K562 (cell line): ENCODE results near the gene PLCD1.

Experiments used
- ARNT ChIP-seq, 2 experiments: fragments of 450-650 bp; IDR thresholded peaks; 2 replicates each; pipeline ENCODE4 v1.6.1; 2016; ENCODE audit warnings: mild to moderate bottlenecking in 1 of 2
- EZH2 ChIP-seq: IDR thresholded peaks from 2 replicates; pipeline ENCODE4 v1.6.1; 2012; ENCODE audit warnings: low read depth, mild to moderate bottlenecking, inconsistent platforms, low read length, borderline replicate concordance
- FOXJ3 ChIP-seq: sonication (generic); formaldehyde crosslinking; IDR thresholded peaks from 2 replicates; pipeline ENCODE4 v1.4.0; 2020; ENCODE audit warnings: mild to moderate bottlenecking, missing genetic modification reagents
- HEY1 ChIP-seq: fragments of 250-450 bp; sonication (Bioruptor Pico); IDR thresholded peaks from 2 replicates; pipeline ENCODE4 v1.5.0; 2020; ENCODE audit warnings: mild to moderate bottlenecking, moderate library complexity, borderline replicate concordance
- NCOA2 ChIP-seq, 2 experiments: fragments of 450-650 bp; IDR thresholded peaks; 2 replicates each; pipeline ENCODE4 v1.6.1; 2018; ENCODE audit warnings: mild to moderate bottlenecking in 2 of 2, moderate library complexity in 1 of 2; ENCODE audit not compliant: partially characterized antibody in 2 of 2
- NCOA6 ChIP-seq: fragments of 450-650 bp; IDR thresholded peaks from 2 replicates; pipeline ENCODE4 v1.6.1; 2017; ENCODE audit warnings: mild to moderate bottlenecking
- NFE2L1 ChIP-seq: fragments of 450-650 bp; IDR thresholded peaks from 2 replicates; pipeline ENCODE4 v1.6.1; 2016; ENCODE audit warnings: missing genetic modification characterization, low read depth, mild to moderate bottlenecking, missing compliant biosample characterization, moderate library complexity, borderline replicate concordance
- RAD21 ChIP-seq, 2 experiments: fragments of 250-450 bp in 1 of 2; fragments of 450-650 bp in 1 of 2; sonication (Bioruptor Pico) in 1 of 2; formaldehyde crosslinking in 1 of 2; IDR thresholded peaks in 1 of 2; conservative IDR thresholded peaks in 1 of 2; 2 replicates each; pipeline versions ENCODE4 v1.4.0 to v1.8.0; 2020 to 2022; ENCODE audit warnings: mild to moderate bottlenecking in 2 of 2, moderate library complexity in 1 of 2
- SNIP1 ChIP-seq: fragments of 450-650 bp; IDR thresholded peaks from 2 replicates; pipeline ENCODE4 v1.7.1; 2017; ENCODE audit warnings: low read depth, mild to moderate bottlenecking
- SP2 ChIP-seq: IDR thresholded peaks from 2 replicates; pipeline ENCODE4 v1.6.1; 2011; ENCODE audit warnings: mild to moderate bottlenecking, low read depth, low read length, moderate library complexity; ENCODE audit not compliant: poor library complexity, severe bottlenecking; ENCODE audit errors: extremely low read depth
- TF ChIP-seq, protein P1 (sequence below), 2 experiments: fragments of 150-350 bp in 1 of 2; IDR thresholded peaks; 2 replicates each; pipeline ENCODE4 v1.6.1; 2012 to 2016; ENCODE audit warnings: low read depth in 2 of 2, low read length in 2 of 2, mild to moderate bottlenecking in 1 of 2, moderate library complexity in 1 of 2
- TF ChIP-seq, protein P2 (sequence below): sonication (generic); formaldehyde crosslinking; IDR thresholded peaks from 2 replicates; pipeline ENCODE4 v1.8.1; 2023; ENCODE audit warnings: mild to moderate bottlenecking, missing genetic modification reagents, moderate library complexity
- TF ChIP-seq, protein P3 (sequence below), 3 experiments: IDR thresholded peaks in 2 of 3; conservative IDR thresholded peaks in 1 of 3; 2 replicates each; pipeline ENCODE4 v1.5.1; 2011 to 2012; ENCODE audit warnings: low read length in 3 of 3, mild to moderate bottlenecking in 3 of 3, control low read depth in 2 of 3, improper control_type of control experiment in 1 of 3, inconsistent platforms in 1 of 3, low read depth in 1 of 3, mixed read lengths in 1 of 3, moderate library complexity in 1 of 3; ENCODE audit not compliant: insufficient read depth in 2 of 3
- TF ChIP-seq, protein P4 (sequence below): fragments of 200-600 bp; sonication (generic); IDR thresholded peaks from one replicate; pipeline ENCODE4 v1.6.1; 2012; ENCODE audit warnings: mild to moderate bottlenecking, low read depth, low read length, inconsistent platforms

DNA sequence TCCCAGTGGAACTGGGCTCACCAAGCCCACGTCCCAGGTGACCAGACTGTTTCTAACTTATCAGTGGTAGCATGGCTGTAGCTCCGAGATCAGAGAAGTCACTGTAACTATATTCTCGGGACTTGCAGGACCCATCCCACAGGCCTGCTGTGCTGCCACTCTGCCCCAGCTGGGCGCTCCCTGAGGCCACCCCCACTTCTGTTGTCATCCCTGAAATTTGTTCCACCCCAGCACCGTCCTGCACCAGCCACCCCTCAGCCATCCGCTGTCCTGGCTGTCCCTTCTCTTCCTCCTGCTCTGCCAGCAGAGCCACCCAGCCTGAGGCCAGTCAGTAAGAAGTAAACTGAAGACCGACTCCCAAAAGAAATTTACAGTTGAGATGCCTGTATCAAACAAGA, 71.9 kb downstream of the PLCD1 start:
- TF ChIP-seq ARNT (IDR thresholded peaks at IDR 0.05) (no peak), SNIP1 (no peak), SP2 (no peak), NCOA6 (no peak), RAD21 (CRISPR knock-in tag; conservative IDR thresholded peaks at IDR 0.05 in 1 of 2, IDR thresholded peaks at IDR 0.05 in 1 of 2) (no peak), FOXJ3 (CRISPR knock-in tag) (no peak), NFE2L1 (tag) (no peak), EZH2 (no peak), NCOA2 (IDR thresholded peaks at IDR 0.05; ENCODE audit: partially characterized antibody in 2 of 2) (no peak), HEY1 (CRISPR knock-in tag) (no peak)
- TF ChIP-seq, protein P1, sequence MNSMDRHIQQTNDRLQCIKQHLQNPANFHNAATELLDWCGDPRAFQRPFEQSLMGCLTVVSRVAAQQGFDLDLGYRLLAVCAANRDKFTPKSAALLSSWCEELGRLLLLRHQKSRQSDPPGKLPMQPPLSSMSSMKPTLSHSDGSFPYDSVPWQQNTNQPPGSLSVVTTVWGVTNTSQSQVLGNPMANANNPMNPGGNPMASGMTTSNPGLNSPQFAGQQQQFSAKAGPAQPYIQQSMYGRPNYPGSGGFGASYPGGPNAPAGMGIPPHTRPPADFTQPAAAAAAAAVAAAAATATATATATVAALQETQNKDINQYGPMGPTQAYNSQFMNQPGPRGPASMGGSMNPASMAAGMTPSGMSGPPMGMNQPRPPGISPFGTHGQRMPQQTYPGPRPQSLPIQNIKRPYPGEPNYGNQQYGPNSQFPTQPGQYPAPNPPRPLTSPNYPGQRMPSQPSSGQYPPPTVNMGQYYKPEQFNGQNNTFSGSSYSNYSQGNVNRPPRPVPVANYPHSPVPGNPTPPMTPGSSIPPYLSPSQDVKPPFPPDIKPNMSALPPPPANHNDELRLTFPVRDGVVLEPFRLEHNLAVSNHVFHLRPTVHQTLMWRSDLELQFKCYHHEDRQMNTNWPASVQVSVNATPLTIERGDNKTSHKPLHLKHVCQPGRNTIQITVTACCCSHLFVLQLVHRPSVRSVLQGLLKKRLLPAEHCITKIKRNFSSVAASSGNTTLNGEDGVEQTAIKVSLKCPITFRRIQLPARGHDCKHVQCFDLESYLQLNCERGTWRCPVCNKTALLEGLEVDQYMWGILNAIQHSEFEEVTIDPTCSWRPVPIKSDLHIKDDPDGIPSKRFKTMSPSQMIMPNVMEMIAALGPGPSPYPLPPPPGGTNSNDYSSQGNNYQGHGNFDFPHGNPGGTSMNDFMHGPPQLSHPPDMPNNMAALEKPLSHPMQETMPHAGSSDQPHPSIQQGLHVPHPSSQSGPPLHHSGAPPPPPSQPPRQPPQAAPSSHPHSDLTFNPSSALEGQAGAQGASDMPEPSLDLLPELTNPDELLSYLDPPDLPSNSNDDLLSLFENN (IDR thresholded peaks at IDR 0.05; ENCODE audit: low read depth in 2 of 2, low read length in 2 of 2), result no peak
- TF ChIP-seq, protein P2, sequence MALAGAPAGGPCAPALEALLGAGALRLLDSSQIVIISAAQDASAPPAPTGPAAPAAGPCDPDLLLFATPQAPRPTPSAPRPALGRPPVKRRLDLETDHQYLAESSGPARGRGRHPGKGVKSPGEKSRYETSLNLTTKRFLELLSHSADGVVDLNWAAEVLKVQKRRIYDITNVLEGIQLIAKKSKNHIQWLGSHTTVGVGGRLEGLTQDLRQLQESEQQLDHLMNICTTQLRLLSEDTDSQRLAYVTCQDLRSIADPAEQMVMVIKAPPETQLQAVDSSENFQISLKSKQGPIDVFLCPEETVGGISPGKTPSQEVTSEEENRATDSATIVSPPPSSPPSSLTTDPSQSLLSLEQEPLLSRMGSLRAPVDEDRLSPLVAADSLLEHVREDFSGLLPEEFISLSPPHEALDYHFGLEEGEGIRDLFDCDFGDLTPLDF (CRISPR knock-in tag), result no peak
- TF ChIP-seq, protein P3, sequence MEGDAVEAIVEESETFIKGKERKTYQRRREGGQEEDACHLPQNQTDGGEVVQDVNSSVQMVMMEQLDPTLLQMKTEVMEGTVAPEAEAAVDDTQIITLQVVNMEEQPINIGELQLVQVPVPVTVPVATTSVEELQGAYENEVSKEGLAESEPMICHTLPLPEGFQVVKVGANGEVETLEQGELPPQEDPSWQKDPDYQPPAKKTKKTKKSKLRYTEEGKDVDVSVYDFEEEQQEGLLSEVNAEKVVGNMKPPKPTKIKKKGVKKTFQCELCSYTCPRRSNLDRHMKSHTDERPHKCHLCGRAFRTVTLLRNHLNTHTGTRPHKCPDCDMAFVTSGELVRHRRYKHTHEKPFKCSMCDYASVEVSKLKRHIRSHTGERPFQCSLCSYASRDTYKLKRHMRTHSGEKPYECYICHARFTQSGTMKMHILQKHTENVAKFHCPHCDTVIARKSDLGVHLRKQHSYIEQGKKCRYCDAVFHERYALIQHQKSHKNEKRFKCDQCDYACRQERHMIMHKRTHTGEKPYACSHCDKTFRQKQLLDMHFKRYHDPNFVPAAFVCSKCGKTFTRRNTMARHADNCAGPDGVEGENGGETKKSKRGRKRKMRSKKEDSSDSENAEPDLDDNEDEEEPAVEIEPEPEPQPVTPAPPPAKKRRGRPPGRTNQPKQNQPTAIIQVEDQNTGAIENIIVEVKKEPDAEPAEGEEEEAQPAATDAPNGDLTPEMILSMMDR (IDR thresholded peaks at IDR 0.05 in 2 of 3, conservative IDR thresholded peaks at IDR 0.05 in 1 of 3; ENCODE audit: insufficient read depth in 2 of 3, low read depth in 1 of 3, low read length in 3 of 3), result no peak
- TF ChIP-seq, protein P4, sequence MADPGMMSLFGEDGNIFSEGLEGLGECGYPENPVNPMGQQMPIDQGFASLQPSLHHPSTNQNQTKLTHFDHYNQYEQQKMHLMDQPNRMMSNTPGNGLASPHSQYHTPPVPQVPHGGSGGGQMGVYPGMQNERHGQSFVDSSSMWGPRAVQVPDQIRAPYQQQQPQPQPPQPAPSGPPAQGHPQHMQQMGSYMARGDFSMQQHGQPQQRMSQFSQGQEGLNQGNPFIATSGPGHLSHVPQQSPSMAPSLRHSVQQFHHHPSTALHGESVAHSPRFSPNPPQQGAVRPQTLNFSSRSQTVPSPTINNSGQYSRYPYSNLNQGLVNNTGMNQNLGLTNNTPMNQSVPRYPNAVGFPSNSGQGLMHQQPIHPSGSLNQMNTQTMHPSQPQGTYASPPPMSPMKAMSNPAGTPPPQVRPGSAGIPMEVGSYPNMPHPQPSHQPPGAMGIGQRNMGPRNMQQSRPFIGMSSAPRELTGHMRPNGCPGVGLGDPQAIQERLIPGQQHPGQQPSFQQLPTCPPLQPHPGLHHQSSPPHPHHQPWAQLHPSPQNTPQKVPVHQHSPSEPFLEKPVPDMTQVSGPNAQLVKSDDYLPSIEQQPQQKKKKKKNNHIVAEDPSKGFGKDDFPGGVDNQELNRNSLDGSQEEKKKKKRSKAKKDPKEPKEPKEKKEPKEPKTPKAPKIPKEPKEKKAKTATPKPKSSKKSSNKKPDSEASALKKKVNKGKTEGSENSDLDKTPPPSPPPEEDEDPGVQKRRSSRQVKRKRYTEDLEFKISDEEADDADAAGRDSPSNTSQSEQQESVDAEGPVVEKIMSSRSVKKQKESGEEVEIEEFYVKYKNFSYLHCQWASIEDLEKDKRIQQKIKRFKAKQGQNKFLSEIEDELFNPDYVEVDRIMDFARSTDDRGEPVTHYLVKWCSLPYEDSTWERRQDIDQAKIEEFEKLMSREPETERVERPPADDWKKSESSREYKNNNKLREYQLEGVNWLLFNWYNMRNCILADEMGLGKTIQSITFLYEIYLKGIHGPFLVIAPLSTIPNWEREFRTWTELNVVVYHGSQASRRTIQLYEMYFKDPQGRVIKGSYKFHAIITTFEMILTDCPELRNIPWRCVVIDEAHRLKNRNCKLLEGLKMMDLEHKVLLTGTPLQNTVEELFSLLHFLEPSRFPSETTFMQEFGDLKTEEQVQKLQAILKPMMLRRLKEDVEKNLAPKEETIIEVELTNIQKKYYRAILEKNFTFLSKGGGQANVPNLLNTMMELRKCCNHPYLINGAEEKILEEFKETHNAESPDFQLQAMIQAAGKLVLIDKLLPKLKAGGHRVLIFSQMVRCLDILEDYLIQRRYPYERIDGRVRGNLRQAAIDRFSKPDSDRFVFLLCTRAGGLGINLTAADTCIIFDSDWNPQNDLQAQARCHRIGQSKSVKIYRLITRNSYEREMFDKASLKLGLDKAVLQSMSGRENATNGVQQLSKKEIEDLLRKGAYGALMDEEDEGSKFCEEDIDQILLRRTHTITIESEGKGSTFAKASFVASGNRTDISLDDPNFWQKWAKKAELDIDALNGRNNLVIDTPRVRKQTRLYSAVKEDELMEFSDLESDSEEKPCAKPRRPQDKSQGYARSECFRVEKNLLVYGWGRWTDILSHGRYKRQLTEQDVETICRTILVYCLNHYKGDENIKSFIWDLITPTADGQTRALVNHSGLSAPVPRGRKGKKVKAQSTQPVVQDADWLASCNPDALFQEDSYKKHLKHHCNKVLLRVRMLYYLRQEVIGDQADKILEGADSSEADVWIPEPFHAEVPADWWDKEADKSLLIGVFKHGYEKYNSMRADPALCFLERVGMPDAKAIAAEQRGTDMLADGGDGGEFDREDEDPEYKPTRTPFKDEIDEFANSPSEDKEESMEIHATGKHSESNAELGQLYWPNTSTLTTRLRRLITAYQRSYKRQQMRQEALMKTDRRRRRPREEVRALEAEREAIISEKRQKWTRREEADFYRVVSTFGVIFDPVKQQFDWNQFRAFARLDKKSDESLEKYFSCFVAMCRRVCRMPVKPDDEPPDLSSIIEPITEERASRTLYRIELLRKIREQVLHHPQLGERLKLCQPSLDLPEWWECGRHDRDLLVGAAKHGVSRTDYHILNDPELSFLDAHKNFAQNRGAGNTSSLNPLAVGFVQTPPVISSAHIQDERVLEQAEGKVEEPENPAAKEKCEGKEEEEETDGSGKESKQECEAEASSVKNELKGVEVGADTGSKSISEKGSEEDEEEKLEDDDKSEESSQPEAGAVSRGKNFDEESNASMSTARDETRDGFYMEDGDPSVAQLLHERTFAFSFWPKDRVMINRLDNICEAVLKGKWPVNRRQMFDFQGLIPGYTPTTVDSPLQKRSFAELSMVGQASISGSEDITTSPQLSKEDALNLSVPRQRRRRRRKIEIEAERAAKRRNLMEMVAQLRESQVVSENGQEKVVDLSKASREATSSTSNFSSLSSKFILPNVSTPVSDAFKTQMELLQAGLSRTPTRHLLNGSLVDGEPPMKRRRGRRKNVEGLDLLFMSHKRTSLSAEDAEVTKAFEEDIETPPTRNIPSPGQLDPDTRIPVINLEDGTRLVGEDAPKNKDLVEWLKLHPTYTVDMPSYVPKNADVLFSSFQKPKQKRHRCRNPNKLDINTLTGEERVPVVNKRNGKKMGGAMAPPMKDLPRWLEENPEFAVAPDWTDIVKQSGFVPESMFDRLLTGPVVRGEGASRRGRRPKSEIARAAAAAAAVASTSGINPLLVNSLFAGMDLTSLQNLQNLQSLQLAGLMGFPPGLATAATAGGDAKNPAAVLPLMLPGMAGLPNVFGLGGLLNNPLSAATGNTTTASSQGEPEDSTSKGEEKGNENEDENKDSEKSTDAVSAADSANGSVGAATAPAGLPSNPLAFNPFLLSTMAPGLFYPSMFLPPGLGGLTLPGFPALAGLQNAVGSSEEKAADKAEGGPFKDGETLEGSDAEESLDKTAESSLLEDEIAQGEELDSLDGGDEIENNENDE, result no peak
